Esophagus squamous epithelium (tissue), 5 donors: ENCODE results near the gene ADAMTSL2. TPM values are rescaled to one million over a fixed set of nuclear protein-coding genes. Genes with fewer than 3 reads are reported as not detected.

Experiments
- DNase-seq: peaks from one replicate; lab custom pipeline; 2025; lab: John Stamatoyannopoulos, UW
- H3K27ac ChIP-seq, 4 donors: fragments of 200-600 bp; sonication (generic); one replicate each; pipeline ENCODE4 v1.5.1; 2016 to 2019; ENCODE audit warnings: mild to moderate bottlenecking in 1 of 4
- H3K27me3 ChIP-seq, 4 donors: fragments of 200-600 bp; sonication (generic); 1 replicate in 3 of 4; 2 replicates in 1 of 4; pipeline versions ENCODE4 v1.5.1 to v1.6.0; 2017 to 2021; ENCODE audit warnings: antibody characterized with exemption in 1 of 4
- H3K36me3 ChIP-seq, 3 donors: fragments of 200-600 bp; sonication (generic); one replicate each; pipeline ENCODE4 v1.5.1; 2016 to 2019
- H3K4me1 ChIP-seq, 3 donors: fragments of 200-600 bp; sonication (generic); one replicate each; pipeline ENCODE4 v1.5.1; 2017 to 2019
- H3K4me3 ChIP-seq, 4 donors: fragments of 200-600 bp; sonication (generic); 1 replicate in 3 of 4; 2 replicates in 1 of 4; pipeline ENCODE4 v1.5.1; 2016 to 2019; ENCODE audit warnings: mild to moderate bottlenecking in 2 of 4, moderate library complexity in 1 of 4
- H3K9me3 ChIP-seq, 3 donors: fragments of 200-600 bp; sonication (generic); one replicate each; pipeline ENCODE4 v1.5.1; 2016 to 2019
- POLR2A ChIP-seq, 4 donors: fragments of 450-650 bp; IDR thresholded peaks; one replicate each; pipeline ENCODE4 v1.6.1; 2017; ENCODE audit warnings: antibody characterized with exemption in 4 of 4, mild to moderate bottlenecking in 4 of 4, moderate library complexity in 3 of 4
- whole genome bisulfite sequencing, 2 donors: methylation state at CpG; one replicate each; pipeline ENCODE4 v1.1.5; 2018; 5-methylcytosine and 5-hydroxymethylcytosine counted together
- intact Hi-C: fragments of 100-400 bp; cut with DNase I; formaldehyde crosslinking; loops from one replicate; pipeline ENCODE4 v1.15.0; 2022
- total RNA-seq, 4 donors: library from RNA; depleted of rRNA; stranded (reverse); fragments of >200 nt; gene quantifications; one replicate each; pipeline ENCODE4 v1.1.0, GENCODE V29; 2016
- TF ChIP-seq, protein P1 (sequence below), 6 experiments: fragments of 450-650 bp in 4 of 6; fragments of 200-600 bp in 2 of 6; sonication (generic) in 2 of 6; IDR thresholded peaks; one replicate each; pipeline ENCODE4 v1.5.1; 2016 to 2019; ENCODE audit warnings: antibody characterized with exemption in 6 of 6, mild to moderate bottlenecking in 4 of 6, moderate library complexity in 4 of 6
- donor health status: DM: yes; HTN: yes; CAD: no.

ADAMTSL2 gene
- total RNA-seq, 4 donors from 2014 or later: 1.1 to 2.1 (median 1.4) TPM

- no peak for TF ChIP-seq POLR2A (IDR thresholded peaks at IDR 0.05)
- TF ChIP-seq, protein P1, sequence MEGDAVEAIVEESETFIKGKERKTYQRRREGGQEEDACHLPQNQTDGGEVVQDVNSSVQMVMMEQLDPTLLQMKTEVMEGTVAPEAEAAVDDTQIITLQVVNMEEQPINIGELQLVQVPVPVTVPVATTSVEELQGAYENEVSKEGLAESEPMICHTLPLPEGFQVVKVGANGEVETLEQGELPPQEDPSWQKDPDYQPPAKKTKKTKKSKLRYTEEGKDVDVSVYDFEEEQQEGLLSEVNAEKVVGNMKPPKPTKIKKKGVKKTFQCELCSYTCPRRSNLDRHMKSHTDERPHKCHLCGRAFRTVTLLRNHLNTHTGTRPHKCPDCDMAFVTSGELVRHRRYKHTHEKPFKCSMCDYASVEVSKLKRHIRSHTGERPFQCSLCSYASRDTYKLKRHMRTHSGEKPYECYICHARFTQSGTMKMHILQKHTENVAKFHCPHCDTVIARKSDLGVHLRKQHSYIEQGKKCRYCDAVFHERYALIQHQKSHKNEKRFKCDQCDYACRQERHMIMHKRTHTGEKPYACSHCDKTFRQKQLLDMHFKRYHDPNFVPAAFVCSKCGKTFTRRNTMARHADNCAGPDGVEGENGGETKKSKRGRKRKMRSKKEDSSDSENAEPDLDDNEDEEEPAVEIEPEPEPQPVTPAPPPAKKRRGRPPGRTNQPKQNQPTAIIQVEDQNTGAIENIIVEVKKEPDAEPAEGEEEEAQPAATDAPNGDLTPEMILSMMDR (IDR thresholded peaks at IDR 0.05): no peak
- DNase-seq: no peak
Observed at GRCh38 chr9:133489253-133490190, 45.0 kb upstream of the ADAMTSL2 start.

DNA sequence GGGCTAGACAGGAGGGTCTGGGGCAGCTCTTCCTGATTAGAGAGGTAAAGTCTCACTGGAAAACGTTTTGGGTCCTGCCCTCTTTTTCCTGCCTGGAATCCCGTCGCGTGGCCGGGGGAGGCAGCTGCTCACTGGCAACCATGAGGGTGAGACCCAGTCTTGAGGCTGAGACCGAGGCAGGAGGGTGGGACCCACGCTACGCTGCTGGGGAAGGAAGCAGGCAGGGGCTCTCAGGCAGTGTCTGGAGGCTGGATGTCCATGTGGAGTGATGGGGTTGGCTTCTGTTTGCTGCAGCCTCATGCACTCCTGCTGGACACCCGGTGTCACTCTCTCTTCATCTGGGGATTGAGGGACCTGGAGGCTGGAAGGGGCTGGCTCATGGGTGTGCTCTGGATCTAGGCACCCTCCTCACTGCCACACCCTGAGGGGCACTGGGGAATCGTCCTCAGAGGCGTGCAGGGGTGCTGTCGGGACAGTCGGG, 44.3 kb upstream of the ADAMTSL2 start:
- Histone ChIP-seq H3K4me3 (no peak overlapping the region), H3K4me1 (peaks cover 7 to 38% (median 25%) of the 10 kb centered on the region in 3 donors), H3K27me3 (peaks cover 0 to 42% (median 0%) of the 10 kb centered on the region in 4 donors), H3K9me3 (no peaks in the 10 kb centered on the region), H3K27ac (no peak overlapping the region), H3K36me3 (no peaks in the 10 kb centered on the region)
- no peak for TF ChIP-seq POLR2A (IDR thresholded peaks at IDR 0.05)
- TF ChIP-seq, protein P1 (IDR thresholded peaks at IDR 0.05): no peak
- intact Hi-C loops: no loop called here
- WGBS, 2 donors: 100% methylated on average over 2 of the region's 13 CpGs; no CpG with 5 or more reads in 1 of the 2 donors
- DNase-seq: no peak

More at GRCh38 chr9:133489253-133490190, 45.0 kb upstream of the ADAMTSL2 start:
- Histone ChIP-seq H3K27me3 (peaks cover 0 to 49% (median 0%) of the 10 kb centered on the region in 4 donors), H3K4me3 (no peak overlapping the region), H3K36me3 (no peaks in the 10 kb centered on the region), H3K9me3 (no peaks in the 10 kb centered on the region), H3K27ac (no peak overlapping the region), H3K4me1 (peaks cover 12 to 46% (median 25%) of the 10 kb centered on the region in 3 donors)
- intact Hi-C loops: loop anchor here (5.0 kb wide), 1 partner anchor 82 kb away; no protein-coding TSS in a partner anchor
- WGBS, 2 donors: 81 to 83% methylated on average over 11 to 16 of the region's 19 CpGs

GRCh38 chr9:133490865-133491655, 43.4 kb upstream of the ADAMTSL2 start:
- TF ChIP-seq POLR2A (IDR thresholded peaks at IDR 0.05): no peak
- H3K27ac ChIP-seq: peak overlapping the region in 2 of 4 donors; percentile 58 to 74

DNA sequence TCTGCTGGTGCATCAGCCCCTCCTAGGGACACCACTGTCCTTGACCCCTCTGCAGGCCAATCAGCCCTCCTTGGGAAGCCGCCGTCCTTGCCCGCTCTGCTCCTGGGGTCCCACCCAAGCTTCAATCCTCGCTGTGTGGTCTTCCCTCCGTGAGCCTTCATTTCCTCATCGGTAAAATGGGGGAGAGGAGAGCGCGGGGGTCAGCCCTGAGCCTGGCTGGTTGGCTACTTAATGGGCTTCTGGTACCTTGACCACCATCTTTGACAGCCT, 42.9 kb upstream of the ADAMTSL2 start:
- Histone ChIP-seq H3K4me1 (peaks cover 7 to 27% (median 20%) of the 10 kb centered on the region in 3 donors), H3K27ac (peak overlapping the region in 2 of 4 donors; percentile 58 to 74)

More at GRCh38 chr9:133490865-133491655, 43.4 kb upstream of the ADAMTSL2 start:
- no peaks in the 10 kb centered on the region for H3K36me3 ChIP-seq
- no peak for DNase-seq
- WGBS, 2 donors: 65 to 82% methylated on average over 4 to 5 of the region's 12 CpGs
- peaks cover 7 to 30% (median 22%) of the 10 kb centered on the region in 3 donors for H3K4me1 ChIP-seq
- H3K4me3 ChIP-seq: no peak overlapping the region
- intact Hi-C loops: no loop called here
- no peaks in the 10 kb centered on the region for H3K9me3 ChIP-seq
- peaks cover 0 to 34% (median 0%) of the 10 kb centered on the region in 4 donors for H3K27me3 ChIP-seq

More for the DNA sequence above, 42.9 kb upstream of the ADAMTSL2 start:
- no peak for DNase-seq
- Histone ChIP-seq H3K27me3 (peaks cover 0 to 38% (median 0%) of the 10 kb centered on the region in 4 donors), H3K9me3 (no peaks in the 10 kb centered on the region), H3K36me3 (no peaks in the 10 kb centered on the region), H3K4me3 (no peak overlapping the region)
- WGBS, 2 donors: 100% methylated on average over 2 of the region's 8 CpGs; no CpG with 5 or more reads in 1 of the 2 donors
- TF ChIP-seq, protein P1 (IDR thresholded peaks at IDR 0.05): no peak
- TF ChIP-seq POLR2A (IDR thresholded peaks at IDR 0.05): no peak
- intact Hi-C loops: no loop called here
